Stimulated activated CD4-positive, alpha-beta T cell treated with anti-CD3 and anti-CD28 coated beads, TNF-alpha, amount 100 ng/mL, for 4 hours (primary cell): ENCODE results near the gene GTPBP3.
A peak's percentile ranks its signal among the peaks of the same experiment; 100 is the strongest.

Experiments
- DNase-seq, 3 experiments: peaks; one replicate each; pipeline ENCODE4 v3.0.0-alpha.2; 2020; ENCODE audit warnings: low read depth in 3 of 3

Gene GTPBP3

GRCh38 chr19:17309198-17309964 is 28.0 kb upstream of the GTPBP3 start, which contains the start of gene DDA1:
Gene DDA1 (plus strand): TSS chr19:17309563. CDS start chr19:17309655, 92 bp downstream.
- DNase-seq: peak; percentile 89 to 98 (median 97)

GRCh38 chr19:17309965-17310461 is 27.3 kb upstream of the GTPBP3 start:
- no peak for DNase-seq

GRCh38 chr19:17311455-17312188 is 25.7 kb upstream of the GTPBP3 start:
- no peak for DNase-seq

GRCh38 chr19:17312189-17313113 is 24.9 kb upstream of the GTPBP3 start:
- no peak for DNase-seq

GRCh38 chr19:17314007-17314593 is 23.3 kb upstream of the GTPBP3 start:
- no peak for DNase-seq

- DNase-seq: no peak
Measured at GRCh38 chr19:17318966-17319365, 18.4 kb upstream of the GTPBP3 start.

- no peak for DNase-seq
Measured at GRCh38 chr19:17319473-17320238, 17.7 kb upstream of the GTPBP3 start.

GRCh38 chr19:17320435-17320834 is 16.9 kb upstream of the GTPBP3 start:
- DNase-seq: no peak

- DNase-seq: no peak
Measured at GRCh38 chr19:17321655-17322489, 15.5 kb upstream of the GTPBP3 start.

- no peak for DNase-seq
Measured at GRCh38 chr19:17322854-17323253, 14.5 kb upstream of the GTPBP3 start.

GRCh38 chr19:17323300-17323963 is 13.9 kb upstream of the GTPBP3 start:
- no peak for DNase-seq

GRCh38 chr19:17323964-17324332 is 13.4 kb upstream of the GTPBP3 start:
- no peak for DNase-seq

- DNase-seq: no peak
Measured at GRCh38 chr19:17324357-17325114, 12.8 kb upstream of the GTPBP3 start.

GRCh38 chr19:17325133-17325532 is 12.2 kb upstream of the GTPBP3 start:
- no peak for DNase-seq

GRCh38 chr19:17325881-17326594 is 11.3 kb upstream of the GTPBP3 start:
- no peak for DNase-seq

- DNase-seq: no peak
Measured at GRCh38 chr19:17326595-17326966, 10.8 kb upstream of the GTPBP3 start.

- DNase-seq: no peak
Measured at GRCh38 chr19:17327068-17327653, 10.2 kb upstream of the GTPBP3 start.
